Placental pericyte (primary cell): ENCODE results near the gene ZFAND5. TPM values are rescaled to one million over a fixed set of nuclear protein-coding genes. Genes with fewer than 3 reads are reported as not detected.

Experiments used
- total RNA-seq: library from RNA; depleted of rRNA; stranded (reverse); fragments of >200 nt; gene quantifications from 2 replicates; pipeline ENCODE4 v1.2.3, GENCODE V29; 2012

The ZFAND5 gene, protein sequence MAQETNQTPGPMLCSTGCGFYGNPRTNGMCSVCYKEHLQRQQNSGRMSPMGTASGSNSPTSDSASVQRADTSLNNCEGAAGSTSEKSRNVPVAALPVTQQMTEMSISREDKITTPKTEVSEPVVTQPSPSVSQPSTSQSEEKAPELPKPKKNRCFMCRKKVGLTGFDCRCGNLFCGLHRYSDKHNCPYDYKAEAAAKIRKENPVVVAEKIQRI
- total RNA-seq = 161 and 210 TPM in 2 replicates

DNA sequence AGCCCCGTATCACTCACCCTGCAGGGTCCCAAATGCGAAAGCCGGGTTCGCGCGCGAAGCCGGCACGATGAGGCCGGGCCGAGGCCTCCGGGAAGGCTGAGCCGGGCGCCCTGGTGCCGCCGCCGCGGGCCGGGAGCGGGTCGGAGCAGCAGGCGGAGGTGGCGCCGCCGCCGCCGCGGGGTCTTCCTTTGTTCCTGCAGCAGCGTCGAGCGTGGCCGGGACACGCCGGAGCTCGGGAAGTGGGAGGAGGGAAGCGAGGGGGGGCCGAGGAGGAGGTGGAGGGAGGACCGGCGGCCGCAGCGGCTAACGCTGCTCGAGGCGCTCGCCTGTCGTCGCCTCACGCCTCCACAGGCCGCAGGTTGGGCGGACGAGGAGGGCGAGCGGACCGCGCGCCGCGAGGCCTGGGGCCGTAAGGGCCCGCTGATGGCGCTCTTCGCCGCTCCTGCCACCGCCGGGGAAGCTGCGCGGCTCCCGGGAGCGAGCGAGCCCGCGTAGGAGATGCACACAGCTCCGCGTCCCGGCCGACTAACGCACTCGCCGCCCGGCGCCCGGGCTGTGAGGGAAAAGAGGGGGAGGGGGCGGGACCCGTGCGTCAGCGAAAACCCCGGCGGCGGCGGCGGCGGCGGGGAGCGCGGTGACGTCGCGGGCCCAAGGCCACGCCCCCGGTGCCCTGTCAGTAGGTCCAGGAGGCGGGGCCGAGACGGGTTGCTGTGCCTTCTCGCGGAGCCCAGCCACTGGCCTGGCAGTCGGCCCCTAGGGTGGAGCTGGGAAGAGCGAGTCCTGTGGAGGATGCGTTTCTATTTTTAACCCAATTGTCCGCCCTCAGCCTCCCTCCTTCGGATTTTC, at the start of gene ZFAND5:
Gene ZFAND5 (minus strand): TSS at position 530 of the 846 bp plus-strand sequence. CDS start 4,430 bp downstream, outside the sequence.

Other genes with a start within 250 kb of the ZFAND5 start
- under 0.01 and 0.57 TPM in 2 replicates for gene GDA, start 215.8 kb downstream of the ZFAND5 start, total RNA-seq
- gene TMC1, start 156.4 kb upstream of the ZFAND5 start, total RNA-seq = 0.86 TPM in 1 of 2 replicates, not detected in the other